Measurements from ENCODE around the gene SCIN.
"Not testable (repeated sequence)": the region's sequence is repeated elsewhere in the genome, so short reads cannot be mapped to it uniquely, and the experiment has no call there.

The SCIN gene

DNA sequence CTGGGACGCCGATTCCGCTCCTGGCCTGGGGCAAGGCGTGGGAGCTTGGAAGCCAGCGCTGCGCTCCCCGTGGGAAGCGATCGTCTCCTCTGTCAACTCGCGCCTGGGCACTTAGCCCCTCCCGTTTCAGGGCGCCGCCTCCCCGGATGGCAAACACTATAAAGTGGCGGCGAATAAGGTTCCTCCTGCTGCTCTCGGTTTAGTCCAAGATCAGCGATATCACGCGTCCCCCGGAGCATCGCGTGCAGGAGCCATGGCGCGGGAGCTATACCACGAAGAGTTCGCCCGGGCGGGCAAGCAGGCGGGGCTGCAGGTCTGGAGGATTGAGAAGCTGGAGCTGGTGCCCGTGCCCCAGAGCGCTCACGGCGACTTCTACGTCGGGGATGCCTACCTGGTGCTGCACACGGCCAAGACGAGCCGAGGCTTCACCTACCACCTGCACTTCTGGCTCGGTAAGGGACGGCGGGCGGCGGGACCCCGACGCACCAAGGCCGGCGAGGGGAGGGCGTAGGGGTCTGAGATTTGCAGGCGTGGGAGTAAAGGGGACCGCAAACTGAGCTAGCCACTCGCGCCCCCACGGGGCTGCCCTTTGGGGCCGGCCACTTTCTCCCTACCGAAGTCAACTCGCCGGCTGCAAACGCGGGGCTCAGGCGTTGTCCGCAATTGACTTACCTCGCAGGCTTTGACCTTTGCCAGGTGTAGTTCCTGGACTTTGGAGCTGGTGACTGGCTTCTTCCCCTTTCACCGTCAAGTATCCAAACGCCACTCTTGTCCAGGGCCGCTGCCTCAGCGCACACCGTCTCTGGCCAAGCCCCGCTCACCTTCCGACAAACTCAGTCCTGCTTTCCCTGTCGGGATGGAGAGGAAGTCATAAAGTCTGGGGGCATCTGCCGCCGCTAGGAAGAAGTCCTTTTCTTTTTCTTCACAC lies at the start of gene SCIN:
TSS of gene SCIN (plus strand) at position 187 of the 928 bp plus-strand sequence. CDS start at position 254, 67 bp downstream.
- DNase-seq: peak; percentile 9

- peak; percentile 48 for DNase-seq
These were observed 45.6 kb upstream of the SCIN start for GRCh38 chr7:12524794-12525386.

GRCh38 chr7:12526693-12527092 lies 43.8 kb upstream of the SCIN start:
- not testable (repeated sequence) for DNase-seq

- DNase-seq: not testable (repeated sequence)
These were observed 42.9 kb upstream of the SCIN start for GRCh38 chr7:12527670-12528069.

- no peak for DNase-seq
These were observed 40.4 kb upstream of the SCIN start for GRCh38 chr7:12529971-12530710.

DNA sequence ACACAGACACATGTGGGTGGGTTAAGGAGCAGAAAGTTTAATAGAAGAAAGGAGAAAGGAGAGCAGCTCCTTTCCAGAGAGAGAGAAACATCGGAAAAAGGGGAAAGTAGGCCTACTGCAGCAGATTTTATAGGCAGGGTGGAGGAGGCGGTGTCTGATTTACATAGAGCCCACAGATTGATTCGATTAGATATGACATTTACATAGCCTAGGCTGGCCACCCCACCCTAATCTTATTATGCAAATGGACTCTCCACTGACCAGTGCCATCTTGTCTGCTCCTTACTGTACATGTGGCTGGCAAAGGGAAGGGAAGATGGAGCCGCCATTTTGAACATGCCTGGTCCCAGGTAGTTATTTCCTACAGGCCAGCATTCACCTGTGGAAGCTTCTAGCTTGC lies 38.7 kb upstream of the SCIN start:
- DNase-seq: no peak

- DNase-seq: no peak
These were observed 36.5 kb upstream of the SCIN start for GRCh38 chr7:12534046-12534445.

- no peak for DNase-seq
These were observed 30.8 kb upstream of the SCIN start for GRCh38 chr7:12539681-12540080.

- no peak for DNase-seq
These were observed 29.7 kb upstream of the SCIN start for GRCh38 chr7:12540850-12541249.

DNA sequence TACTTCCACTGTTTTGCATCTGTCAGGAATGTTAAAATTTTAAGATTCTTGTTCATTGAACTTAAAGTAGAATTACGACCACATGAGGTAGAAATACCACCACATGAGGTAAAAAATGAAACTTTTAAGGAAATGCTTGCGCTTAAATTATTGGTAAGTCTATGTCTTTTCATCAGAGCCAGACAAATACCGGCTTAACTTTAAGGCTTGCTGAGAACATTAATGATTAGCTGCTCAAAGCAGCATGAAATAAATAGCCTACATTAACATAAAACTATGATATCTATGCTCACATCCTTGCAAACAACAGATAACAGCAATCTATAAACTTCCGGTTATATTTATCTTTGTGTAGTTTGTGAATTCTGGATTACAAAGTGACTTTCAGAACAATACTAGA lies 26.9 kb upstream of the SCIN start:
- no peak for DNase-seq

DNA sequence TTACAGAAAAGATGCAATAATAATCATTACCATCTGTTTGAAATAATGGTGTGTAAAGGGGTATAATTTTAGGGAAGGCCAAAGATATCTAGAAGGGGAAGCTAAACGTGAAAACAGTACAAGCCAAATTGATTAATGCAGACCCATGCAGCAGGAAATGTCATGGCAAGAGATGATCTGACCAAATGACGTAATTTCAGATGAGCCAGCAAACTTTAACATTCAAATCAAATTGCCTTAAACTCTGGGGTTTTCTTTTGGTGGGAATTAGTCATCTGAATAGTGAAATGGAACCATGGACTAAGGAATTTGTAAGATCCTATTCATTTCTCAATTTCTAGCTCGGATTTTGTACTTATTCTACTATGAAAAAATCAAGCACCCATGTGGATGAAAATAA lies 21.4 kb upstream of the SCIN start:
- no peak for DNase-seq

DNA sequence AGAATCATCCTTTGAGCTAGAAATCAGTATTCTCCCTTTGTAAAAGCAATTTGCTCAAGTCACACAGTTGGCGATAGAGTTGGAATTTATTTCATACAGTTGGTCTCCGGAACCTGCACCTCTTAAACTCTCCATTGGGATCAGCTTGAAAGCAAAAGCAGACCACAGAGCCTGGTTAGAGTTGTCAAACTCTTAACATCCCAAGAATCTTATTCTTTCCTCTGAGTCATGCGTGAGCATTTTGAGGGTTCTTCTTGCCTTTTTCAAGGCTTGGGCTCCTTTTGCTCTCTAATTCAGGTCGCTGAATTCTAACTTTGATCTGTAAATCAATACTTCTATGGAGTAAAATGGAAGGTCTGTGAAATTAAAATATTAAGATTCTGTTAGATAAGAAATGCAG lies 19.6 kb upstream of the SCIN start:
- no peak for DNase-seq

DNA sequence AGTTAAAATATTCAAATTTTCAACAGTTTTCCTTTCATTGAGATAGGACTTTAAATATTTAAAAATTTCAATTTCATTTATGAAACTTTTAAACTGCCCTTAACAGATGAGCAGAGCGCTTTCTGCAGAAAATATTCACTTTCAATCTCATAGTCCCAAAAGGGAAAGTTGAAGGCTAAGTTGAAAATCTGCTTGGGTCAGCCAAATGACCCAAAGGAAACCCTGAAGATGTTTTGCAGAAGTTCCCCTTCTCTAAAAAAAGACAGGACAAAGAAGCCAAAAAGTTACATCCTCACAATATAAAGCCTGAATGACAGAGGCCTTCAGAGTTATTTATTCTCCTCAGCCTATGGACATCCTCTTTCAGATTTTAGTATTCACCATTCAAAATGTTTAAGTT lies 17.6 kb upstream of the SCIN start:
- DNase-seq: no peak

DNA sequence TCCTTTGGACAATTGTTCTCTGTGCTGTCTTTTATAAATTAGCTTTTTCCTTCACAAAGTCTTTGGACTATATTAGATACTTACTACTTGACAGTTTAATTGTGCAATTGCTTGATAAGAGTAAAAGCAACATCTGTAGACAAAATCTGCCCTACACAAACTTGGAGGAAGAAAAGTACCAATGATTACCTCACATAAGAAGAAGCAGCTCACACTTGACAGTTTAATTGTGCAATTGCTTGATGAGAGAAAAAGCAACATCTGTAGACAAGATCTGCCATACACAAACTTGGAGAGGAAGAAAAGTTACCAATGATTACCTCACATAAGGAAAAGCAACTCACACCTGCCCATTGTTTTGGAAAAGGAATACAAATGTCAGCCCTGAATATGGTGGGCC lies 17.1 kb upstream of the SCIN start:
- DNase-seq: no peak

- no peak for DNase-seq
These were observed 16.2 kb upstream of the SCIN start for GRCh38 chr7:12554351-12554750.

- no peak for DNase-seq
These were observed 15.6 kb upstream of the SCIN start for GRCh38 chr7:12554872-12555271.

DNA sequence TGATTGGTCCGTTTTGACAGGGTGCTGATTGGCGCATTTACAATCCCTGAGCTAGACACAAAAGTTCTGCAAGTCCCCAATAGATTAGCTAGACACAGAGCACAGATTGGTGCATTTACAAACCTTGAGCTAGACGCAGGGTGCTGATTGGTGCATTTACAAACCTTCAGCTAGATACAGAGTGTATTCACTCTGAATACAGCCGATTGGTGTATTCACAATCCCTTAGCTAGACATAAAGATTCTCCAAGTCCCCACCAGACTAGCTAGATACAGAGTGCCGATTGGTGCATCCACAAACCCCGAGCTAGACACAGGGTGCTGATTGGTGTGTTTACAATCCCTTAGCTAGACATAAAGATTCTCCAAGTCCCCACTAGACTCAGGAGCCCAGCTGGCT lies 14.8 kb upstream of the SCIN start:
- peak; percentile 25 for DNase-seq

DNA sequence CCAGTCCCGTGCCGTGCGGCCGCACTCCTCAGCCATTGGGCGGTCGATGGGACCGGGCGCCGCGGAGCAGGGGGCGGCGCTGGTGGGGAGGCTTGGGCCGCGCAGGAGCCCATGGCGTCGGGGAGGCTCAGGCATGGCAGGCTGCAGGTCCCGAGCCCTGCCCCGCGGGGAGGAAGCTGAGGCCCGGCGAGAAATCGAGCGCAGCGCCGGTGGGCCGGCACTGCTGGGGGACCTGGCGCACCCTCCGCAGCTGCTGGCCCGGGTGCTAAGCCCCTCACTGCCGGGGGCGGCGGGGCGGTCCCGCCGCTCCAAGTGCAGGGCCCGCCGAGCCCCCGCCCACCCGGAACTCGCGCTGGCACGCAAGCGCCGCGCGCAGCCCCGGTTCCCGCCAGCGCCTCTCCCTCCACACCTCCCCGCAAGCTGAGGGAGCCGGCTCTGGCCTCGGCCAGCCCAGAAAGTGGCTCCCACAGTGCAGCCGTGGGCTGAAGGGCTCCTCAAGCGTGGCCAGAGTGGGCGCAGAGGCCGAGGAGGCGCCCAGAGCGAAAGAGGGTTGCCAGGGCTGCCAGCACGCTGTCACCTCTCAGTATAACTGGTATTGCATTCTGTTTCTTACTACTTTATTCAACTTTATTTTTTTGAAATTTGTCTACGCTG lies 14.3 kb upstream of the SCIN start:
- peak; percentile 6 for DNase-seq

GRCh38 chr7:12557282-12557681 lies 13.2 kb upstream of the SCIN start:
- DNase-seq: no peak

DNA sequence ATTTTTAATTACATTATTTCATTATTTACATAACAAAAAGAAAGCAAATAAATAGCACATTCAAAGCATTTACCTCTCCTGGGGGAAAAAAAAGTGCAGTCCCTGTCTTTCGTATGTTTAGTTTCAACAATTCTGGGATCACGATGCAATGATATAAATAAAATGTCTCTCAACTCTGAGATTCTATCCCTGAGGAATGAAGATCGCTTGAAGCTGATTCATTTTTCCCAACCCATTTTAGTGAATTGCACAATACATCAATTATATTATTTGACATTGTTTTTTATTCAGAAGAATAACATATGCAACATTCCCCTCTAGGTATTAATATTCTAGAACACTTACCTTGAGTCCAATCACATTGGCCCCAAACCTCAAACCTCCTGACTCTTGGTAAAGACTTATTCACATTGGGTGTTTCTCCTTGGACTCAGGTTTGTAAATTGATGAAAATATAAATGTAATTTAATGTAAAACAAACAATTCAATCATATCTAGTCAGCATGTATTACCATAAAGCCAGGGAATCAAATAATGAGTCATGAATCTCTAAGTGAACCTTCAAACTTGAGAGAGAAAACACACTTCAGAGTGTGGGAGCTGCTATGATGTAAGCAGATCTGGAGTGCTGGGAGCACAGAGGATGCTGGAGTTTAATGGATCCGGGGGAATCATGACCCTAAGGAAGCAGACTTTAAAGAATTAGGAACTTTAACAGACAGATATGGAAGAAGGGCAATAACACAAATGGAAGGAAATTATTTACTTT lies 5.3 kb upstream of the SCIN start:
- no peak for DNase-seq

DNA sequence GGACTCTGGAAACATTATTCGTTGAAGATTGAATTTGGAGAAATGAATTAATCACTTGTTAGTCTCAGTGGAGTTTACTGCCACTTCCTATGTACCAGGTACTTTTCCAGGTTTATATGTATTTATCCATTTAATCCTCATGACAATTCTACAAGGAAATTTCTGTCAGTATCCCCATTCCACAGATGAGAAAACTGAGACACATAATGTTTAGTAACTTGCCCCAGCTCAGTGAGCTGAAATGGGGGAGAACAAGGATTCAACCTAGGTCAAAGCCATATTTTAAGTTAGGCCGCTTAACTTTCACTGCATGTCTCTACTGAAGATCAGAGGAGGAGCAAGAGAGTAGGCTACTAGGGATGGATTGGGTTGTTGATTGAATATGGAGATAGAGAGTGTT lies 4.6 kb upstream of the SCIN start:
- DNase-seq: no peak

DNA sequence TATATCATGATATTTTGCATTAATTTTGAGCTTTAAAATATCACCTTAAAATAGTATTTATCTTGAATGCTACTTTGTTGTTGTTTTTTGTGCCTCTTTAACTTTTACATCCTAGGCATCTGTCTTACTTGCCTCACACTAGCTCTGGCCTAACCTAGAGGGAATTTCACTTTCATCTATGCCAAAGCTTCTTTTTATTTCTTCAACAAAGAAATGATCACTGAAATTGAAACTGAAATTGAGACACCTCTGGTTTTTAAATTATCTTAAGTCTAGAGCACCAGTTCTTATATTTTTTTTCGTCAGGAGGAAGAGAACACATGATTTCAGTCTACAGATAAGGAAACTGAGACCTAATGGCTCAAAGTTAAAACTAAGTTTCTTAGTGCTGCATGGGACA lies 3.5 kb upstream of the SCIN start:
- no peak for DNase-seq

Data from CD4-positive, alpha-beta T cell treated with Interleukin-21 for 1 hour (primary cell).